ENCODE data around the gene PHGDH. TPM values are rescaled to one million over a fixed set of nuclear protein-coding genes. Genes with fewer than 3 reads are reported as not detected.
A peak's percentile ranks its signal among the peaks of the same experiment; 100 is the strongest.

Gene PHGDH
- total RNA-seq, 2 donors from 2014 or later = 73.2 to 241 TPM

DNA sequence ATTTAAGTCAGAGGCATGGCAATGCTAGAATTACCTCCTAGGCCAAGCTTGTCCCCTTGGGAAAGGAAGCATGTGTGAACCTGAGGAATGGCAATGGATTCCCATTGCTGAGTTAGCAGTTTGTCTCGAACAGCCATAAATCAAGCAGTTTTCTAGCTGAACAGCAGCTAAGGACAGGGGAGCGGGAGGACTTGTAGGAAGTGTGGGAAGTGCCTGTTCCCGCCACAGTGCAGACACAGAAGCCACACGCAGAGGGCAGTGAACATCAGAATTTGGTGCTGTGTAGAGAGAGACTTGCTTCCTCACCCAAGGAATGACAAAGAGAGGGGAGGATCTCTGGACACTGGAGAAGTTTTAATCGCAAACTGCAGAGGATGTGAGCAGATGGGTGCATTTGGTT lies 3.8 kb downstream of the PHGDH start:
- ATAC-seq (no peak), DNase-seq (ENCODE audit: low spot score in 2 of 2) (no peak)
- Mint-ChIP-seq H3K27ac (no peak overlapping the region), H3K9me3 (no peaks in the 10 kb centered on the region), H3K36me3 (peaks cover 17 to 37% of the 10 kb centered on the region in 2 donors)

DNA sequence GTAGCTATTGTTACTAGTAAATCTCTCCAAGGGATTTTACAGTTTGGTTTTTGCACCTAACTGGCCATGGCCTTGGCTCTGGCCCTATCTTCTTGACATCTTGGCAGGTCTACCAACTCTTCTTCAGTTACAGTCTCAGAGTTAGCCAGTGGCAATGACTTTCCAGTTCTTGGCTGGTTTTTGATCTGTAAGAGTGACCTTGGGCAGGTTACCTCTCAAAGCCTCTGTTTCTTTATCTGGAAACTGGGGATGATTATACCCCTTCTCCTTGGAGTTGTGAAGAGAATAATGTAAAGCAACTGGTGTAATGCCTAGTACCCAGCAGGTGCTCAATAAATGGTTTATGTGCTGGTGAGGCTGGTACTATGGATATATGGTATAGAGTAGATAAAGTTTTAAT lies 6.7 kb downstream of the PHGDH start:
- no peaks in the 10 kb centered on the region for H3K9me3 Mint-ChIP-seq
- ATAC-seq (no peak), DNase-seq (ENCODE audit: low spot score in 2 of 2) (no peak)
- H3K27ac Mint-ChIP-seq = no peak overlapping the region
- H3K36me3 Mint-ChIP-seq = peaks cover 8 to 34% of the 10 kb centered on the region in 2 donors

DNA sequence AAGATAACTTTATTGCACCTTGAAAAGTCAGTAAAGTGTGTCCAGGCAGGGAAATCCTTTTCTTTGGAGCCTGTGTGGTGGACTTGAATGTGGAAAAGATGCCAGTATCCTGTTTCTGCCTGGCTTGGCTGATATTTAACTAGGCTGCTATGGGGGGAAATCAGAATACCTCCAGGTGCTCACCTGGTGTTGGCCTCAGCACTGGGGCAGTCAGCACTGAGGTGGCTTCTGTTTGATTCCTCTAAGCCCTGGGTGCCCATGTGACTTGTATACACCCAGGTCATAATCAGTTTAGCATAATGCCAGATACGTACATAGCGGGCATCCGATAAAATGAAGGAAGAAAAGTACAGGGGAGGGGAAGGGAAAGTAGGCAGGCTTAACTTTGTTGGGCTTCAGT lies 7.2 kb downstream of the PHGDH start:
- DNase-seq (ENCODE audit: low spot score in 2 of 2) = no peak
- Mint-ChIP-seq H3K9me3 (no peaks in the 10 kb centered on the region), H3K36me3 (peaks cover 6 to 30% of the 10 kb centered on the region in 2 donors), H3K27ac (no peak overlapping the region)
- ATAC-seq = no peak

DNA sequence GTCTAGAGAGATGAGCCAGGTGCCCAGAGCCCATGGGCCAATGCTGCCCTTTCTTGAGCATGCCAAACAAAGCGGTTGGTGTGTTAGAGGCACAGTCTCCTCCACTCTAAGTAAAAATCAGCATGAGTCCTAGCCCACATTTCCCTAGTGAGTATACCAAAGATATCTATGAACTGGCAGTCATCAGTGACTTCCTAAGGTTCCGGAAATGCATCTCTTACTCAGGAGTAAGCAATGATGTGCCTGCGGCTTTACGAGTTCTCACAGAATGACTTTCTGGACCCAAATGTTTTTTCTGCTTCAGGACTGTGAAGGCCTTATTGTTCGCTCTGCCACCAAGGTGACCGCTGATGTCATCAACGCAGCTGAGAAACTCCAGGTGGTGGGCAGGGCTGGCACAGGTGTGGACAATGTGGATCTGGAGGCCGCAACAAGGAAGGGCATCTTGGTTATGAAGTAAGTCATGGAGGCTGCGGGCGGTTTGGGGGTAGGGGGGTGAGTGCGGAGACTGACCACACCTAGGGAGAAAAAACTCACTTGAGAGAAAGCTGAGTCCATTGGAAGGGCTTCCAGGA lies 9.2 kb downstream of the PHGDH start:
- no peaks in the 10 kb centered on the region for H3K9me3 Mint-ChIP-seq
- H3K27ac Mint-ChIP-seq = no peak overlapping the region
- no peak for DNase-seq (ENCODE audit: low spot score in 2 of 2)
- no peak for ATAC-seq
- peaks cover 6 to 22% of the 10 kb centered on the region in 2 donors for H3K36me3 Mint-ChIP-seq

DNA sequence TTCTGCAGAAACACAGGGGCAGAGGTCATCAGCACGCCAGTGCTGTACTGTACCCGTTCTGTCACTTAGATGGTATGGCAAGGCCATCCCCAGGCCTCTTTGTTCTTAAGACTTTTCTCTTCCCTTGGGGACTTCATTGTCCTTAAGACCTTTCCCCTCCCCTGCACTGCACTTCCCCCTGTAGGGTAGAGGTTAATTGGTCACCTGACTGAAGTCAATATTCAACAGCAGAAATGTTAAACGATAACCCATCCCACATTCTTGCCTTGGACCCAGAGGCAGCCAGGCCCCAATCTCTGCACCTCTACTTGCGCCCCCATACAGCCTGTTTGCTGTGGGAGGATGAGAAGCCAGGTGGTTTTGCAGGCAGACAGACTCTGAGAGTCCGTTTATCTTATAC lies 10.2 kb downstream of the PHGDH start:
- Mint-ChIP-seq H3K9me3 (no peaks in the 10 kb centered on the region), H3K36me3 (peaks cover 8 to 19% of the 10 kb centered on the region in 2 donors), H3K27ac (no peak overlapping the region)
- DNase-seq (ENCODE audit: low spot score in 2 of 2) = no peak
- ATAC-seq = no peak

DNA sequence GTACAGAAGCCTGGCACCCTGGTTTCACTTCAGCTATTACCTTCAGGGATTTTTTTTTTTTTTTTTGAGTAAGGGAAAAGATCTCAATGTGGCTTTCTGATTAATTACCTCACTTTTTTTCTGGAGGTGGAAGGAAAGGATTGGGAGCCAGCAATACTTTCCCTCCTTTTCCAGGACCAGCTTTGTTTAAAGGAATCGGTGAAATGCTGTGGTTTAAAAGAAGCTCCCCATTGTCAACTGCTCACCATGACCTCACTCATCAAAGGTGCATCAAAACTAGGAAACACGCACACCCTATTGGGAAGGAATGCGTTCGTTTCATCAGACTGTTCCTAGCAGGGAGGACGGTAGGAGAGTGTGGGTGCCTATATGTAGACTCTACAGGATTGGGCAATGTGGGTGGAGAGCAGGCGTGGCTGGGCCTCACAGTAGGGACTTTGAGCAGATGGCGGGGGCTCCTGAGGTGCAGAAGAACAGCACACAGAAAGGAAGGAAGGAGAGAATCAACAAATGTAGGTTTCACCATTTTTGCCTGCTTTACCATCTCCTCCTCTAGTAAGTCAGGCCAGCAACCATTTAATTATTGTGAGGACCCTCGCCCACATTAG lies 13.0 kb downstream of the PHGDH start:
- Mint-ChIP-seq H3K9me3 (no peaks in the 10 kb centered on the region), H3K36me3 (peaks cover 16 to 33% of the 10 kb centered on the region in 2 donors), H3K27ac (peak overlapping the region in 1 of 2 donors; percentile 40)
- no peak for ATAC-seq
- DNase-seq (ENCODE audit: low spot score in 2 of 2) = no peak

DNA sequence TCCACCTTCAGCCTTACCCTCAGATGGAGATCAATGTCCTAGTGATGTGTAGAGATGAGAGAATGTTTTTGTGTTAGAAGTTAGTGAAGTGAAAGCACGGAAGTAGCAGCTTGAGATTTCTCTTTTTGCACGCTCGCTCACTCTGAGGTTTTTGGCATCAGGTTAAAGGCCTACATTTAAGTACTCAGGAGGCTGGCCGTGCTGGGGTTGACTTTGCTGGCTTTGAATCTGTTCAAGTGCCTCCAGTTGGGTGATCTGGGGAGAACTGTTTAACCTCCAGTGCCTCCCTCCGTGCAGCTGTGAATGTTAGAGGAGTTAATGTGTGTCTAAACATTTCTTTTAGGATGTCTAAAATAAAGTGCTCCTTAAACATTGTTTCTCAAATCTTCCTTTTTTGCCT lies 13.9 kb downstream of the PHGDH start:
- H3K27ac Mint-ChIP-seq = peak overlapping the region in 1 of 2 donors; percentile 40
- H3K36me3 Mint-ChIP-seq = peaks cover 16 to 36% of the 10 kb centered on the region in 2 donors

DNA sequence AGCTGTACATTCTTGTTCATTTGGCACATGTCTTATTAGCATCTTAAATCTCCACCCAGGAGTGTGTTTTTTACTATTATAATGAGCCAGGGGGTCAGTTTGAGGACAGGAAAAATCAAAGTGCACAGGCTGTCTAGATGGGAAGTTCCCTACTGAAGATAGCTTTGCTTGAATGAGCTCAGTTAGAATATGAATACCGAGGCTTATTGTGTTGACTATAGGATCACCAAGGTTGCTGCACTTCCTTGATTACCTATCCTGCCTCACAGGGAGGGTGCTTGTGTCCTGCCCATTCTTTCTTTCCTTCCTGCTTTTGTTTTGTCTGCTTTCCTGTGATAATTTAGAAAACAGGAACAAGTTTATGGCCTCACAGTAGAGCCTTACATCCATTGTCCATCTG lies 16.3 kb downstream of the PHGDH start:
- no peak for ATAC-seq
- no peak for DNase-seq (ENCODE audit: low spot score in 2 of 2)
- Mint-ChIP-seq H3K27ac (no peak overlapping the region), H3K36me3 (peaks cover 10 to 24% of the 10 kb centered on the region in 2 donors), H3K9me3 (no peaks in the 10 kb centered on the region)

More for the DNA sequence above, 13.9 kb downstream of the PHGDH start:
- ATAC-seq = no peak
- H3K9me3 Mint-ChIP-seq = no peaks in the 10 kb centered on the region
- no peak for DNase-seq (ENCODE audit: low spot score in 2 of 2)

DNA sequence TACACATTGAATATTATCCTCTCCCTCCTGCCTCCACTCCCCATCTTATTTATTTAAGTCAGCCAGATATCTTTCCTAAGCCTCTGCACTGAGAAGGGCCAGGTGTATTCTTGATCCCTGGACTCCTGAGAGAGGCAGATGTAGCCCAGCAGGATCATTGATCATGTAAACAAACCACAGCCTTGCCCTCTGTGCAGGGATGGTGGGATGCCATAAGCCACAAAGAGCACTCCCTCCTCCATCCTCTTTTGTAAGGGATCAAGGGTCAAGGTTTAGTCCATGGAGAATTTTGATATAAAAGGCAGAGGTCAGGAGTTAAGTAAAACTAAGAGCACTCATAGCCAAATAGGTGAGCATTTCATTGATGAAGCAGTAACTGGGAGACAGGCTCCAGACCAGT lies 17.3 kb downstream of the PHGDH start:
- no peak for DNase-seq (ENCODE audit: low spot score in 2 of 2)
- H3K27ac Mint-ChIP-seq = no peak overlapping the region
- ATAC-seq = no peak
- peaks cover 10 to 26% of the 10 kb centered on the region in 2 donors for H3K36me3 Mint-ChIP-seq
- H3K9me3 Mint-ChIP-seq = no peaks in the 10 kb centered on the region

DNA sequence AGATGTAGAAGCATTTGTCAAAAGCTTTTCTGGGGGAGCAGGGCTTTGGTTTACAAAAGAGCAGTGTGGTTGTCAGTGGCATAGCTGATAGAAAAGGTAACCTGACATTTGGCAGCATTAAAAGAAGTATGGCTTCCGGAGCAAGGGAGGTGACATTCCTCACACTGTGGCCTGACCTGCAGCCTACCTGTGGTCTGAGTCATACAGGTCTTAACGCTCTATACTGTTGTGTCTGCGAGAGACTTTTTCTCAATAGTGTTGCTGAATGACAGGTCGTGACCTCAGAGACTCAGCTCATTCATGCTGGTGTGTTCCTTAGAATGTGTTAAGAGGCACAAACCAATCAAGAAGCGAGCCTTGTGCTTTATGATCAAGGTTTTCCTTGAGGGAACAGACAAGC lies 19.3 kb downstream of the PHGDH start:
- no peak for DNase-seq (ENCODE audit: low spot score in 2 of 2)
- Mint-ChIP-seq H3K36me3 (peaks cover 19 to 42% of the 10 kb centered on the region in 2 donors), H3K9me3 (no peaks in the 10 kb centered on the region)

DNA sequence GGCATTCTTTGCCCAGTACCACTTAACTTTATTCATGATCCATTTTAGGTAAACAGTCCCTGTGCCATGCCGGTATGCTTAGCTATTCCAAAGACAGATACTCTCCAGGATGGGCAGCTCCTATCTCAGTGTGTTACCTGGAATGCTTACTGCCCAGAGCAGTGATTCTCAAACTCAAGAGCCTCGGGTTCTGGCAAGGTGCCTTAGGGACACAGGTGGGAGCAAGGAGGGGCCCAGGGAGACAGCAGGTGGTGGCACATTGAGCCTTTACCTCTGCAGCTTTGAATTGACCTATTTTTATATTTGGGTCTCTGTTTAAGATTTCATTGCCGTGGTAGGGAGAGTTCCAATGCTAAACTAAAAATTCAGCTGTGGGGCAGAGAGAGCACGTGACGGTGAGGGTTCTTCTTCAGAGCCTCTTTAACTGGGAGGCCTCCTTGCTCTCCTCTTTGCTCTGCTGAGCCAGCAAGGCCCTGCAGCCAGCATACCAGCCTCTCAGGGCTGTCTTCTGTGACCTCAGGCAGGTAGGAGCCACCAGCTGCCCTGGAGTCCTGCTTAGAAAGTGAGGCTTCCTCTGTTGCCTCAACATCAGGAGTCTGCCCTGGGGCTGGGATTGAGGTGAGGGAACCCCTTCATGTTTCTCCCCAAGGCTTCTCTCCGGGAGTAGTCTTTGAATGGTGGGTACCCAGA lies 20.2 kb downstream of the PHGDH start:
- peak overlapping the region in 1 of 2 donors; percentile 14 for H3K27ac Mint-ChIP-seq
- DNase-seq (ENCODE audit: low spot score in 2 of 2) = peak in 1 of 2 donors; percentile 1
- H3K9me3 Mint-ChIP-seq = no peaks in the 10 kb centered on the region
- peaks cover 17 to 46% of the 10 kb centered on the region in 2 donors for H3K36me3 Mint-ChIP-seq
- ATAC-seq = no peak

More for the DNA sequence above, 19.3 kb downstream of the PHGDH start:
- peak overlapping the region in 1 of 2 donors; percentile 18 for H3K27ac Mint-ChIP-seq
- no peak for ATAC-seq

DNA sequence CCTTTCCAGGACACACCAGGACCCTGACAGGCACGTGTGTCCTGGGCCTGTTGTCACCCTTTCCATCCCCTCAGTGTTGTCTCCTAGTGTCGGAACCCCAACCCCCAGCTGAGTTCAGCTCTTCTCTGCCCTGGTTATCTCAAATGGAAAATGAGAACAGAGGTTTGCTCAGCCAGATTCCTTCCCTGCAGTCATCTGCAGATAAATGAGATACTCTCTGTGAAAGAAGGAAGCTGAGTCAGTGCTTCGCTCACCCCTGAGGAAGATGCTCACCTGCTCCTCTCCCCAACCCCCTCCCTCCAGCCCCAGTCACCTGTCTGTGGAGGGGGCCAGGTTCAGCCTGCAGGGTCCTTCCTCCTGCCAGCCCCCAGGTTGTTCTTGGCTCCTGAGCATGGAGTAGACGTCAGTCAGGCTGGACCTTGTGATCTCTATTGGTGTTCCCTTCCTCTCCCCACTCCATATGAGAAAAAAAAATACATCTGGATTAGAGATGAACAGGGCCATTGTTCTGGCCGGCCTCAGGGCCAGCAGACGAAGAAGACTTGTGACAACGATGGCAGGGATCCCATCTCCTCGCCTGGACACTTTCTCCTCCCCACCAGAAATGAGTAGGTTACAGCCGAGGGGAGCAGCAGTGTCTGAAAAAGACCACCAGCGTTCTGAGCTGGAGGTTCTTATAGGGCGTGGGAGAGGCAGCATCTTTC lies 20.9 kb downstream of the PHGDH start:
- H3K9me3 Mint-ChIP-seq = no peaks in the 10 kb centered on the region
- no peak for ATAC-seq
- peak in 1 of 2 donors; percentile 34 for DNase-seq (ENCODE audit: low spot score in 2 of 2)
- H3K27ac Mint-ChIP-seq = no peak overlapping the region
- H3K36me3 Mint-ChIP-seq = peaks cover 10 to 38% of the 10 kb centered on the region in 2 donors

DNA sequence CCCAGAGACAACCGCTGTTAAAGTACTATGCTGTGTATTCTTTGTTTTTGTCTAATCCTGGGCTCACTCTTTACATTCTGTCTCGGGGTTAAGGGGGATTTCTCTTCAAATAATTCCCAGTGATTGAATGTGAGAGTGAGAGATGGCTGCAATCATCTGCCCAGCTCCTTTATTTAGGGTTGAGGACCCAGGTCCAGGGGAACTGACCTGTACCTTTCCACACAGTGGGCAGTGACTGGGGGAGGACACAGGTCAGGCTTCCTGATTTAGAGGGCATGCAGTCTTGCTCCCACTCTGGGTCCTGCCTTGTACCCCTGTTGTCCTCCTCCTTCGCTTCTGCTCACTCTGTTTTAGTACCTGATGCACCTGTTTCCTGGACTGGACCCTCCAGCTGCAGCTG lies 22.0 kb downstream of the PHGDH start:
- no peaks in the 10 kb centered on the region for H3K9me3 Mint-ChIP-seq
- H3K36me3 Mint-ChIP-seq = peaks cover 9 to 30% of the 10 kb centered on the region in 2 donors
- no peak overlapping the region for H3K27ac Mint-ChIP-seq
- peak in 1 of 2 donors; percentile 18 for DNase-seq (ENCODE audit: low spot score in 2 of 2)
- no peak for ATAC-seq

DNA sequence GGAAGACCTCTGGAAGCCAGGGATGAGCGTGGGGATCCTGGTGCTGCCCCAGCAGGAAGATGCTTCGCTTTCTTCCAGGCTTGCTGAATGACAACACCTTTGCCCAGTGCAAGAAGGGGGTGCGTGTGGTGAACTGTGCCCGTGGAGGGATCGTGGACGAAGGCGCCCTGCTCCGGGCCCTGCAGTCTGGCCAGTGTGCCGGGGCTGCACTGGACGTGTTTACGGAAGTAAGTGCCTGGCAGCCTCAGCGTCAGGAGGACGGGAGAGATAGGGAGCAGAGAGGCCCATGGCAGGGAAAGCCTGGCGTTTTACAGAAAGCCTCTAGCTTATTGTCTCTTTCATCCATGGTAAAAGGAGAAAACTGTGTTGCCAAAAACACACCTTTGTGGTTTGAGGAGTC lies 23.5 kb downstream of the PHGDH start:
- DNase-seq (ENCODE audit: low spot score in 2 of 2) = no peak
- ATAC-seq = no peak
- peaks cover 9 to 30% of the 10 kb centered on the region in 2 donors for H3K36me3 Mint-ChIP-seq
- H3K9me3 Mint-ChIP-seq = no peaks in the 10 kb centered on the region
- peak overlapping the region in 1 of 2 donors; percentile 6 for H3K27ac Mint-ChIP-seq

DNA sequence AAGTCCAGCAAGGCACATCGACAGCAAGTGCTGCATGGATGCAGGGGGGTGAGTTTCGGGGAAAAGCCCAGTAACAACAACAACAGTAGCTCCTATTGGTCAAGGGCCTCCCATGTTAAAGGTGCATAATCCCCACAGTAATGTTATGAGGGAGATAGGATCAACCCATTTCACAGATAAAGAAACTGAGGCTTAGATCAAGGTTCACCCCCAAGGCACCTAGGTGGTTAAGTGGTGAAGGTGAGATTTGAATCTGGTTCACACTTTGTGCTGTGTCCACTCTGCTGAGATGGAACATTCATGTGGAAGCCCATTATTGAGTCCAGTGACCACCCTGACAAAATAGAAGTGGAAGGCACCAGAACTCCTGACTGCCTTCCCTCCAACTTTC lies 24.9 kb downstream of the PHGDH start:
- no peak for ATAC-seq
- no peaks in the 10 kb centered on the region for H3K9me3 Mint-ChIP-seq
- peaks cover 9 to 30% of the 10 kb centered on the region in 2 donors for H3K36me3 Mint-ChIP-seq
- no peak for DNase-seq (ENCODE audit: low spot score in 2 of 2)
- H3K27ac Mint-ChIP-seq = no peak overlapping the region

DNA sequence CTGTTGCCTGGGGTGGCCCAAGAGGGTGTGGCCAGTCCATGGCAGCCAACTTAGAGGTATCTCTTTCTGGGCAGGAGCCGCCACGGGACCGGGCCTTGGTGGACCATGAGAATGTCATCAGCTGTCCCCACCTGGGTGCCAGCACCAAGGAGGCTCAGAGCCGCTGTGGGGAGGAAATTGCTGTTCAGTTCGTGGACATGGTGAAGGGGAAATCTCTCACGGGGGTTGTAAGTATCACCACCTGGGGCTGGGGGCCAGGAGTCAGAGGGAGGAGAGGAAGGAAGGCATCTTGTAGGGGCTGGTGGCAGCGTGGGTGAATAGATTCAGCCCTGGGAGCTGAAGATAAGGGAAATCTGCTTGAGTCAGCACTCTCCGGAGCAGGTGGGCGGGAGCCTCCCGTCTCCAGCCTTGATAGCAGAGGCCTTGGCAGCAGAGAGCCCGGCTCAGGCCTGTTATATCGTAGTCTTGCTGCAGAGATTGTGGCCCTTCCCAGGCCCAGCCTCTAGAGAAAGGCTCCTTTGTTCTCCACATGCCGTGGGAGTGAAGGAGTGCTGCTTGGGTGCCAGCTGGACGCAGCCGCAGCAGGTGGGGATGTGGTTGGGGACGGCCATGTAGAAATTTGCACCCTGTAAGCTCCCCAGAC lies 25.4 kb downstream of the PHGDH start:
- no peak for DNase-seq (ENCODE audit: low spot score in 2 of 2)
- H3K9me3 Mint-ChIP-seq = no peaks in the 10 kb centered on the region

More for the DNA sequence above, 25.4 kb downstream of the PHGDH start:
- Mint-ChIP-seq H3K27ac (peak overlapping the region in 1 of 2 donors; percentile 72), H3K36me3 (peaks cover 9 to 30% of the 10 kb centered on the region in 2 donors)
- ATAC-seq = no peak

Measured in activated naive CD4-positive, alpha-beta T cell treated with anti-CD3 and anti-CD28 coated beads, Interleukin-2, amount 50 U/mL, for 72 hours (primary cell).